ENCODE data around the gene RASA3.
"Not testable (repeated sequence)": the region's sequence is repeated elsewhere in the genome, so short reads cannot be mapped to it uniquely, and the experiment has no call there.

RASA3 gene

GRCh38 chr13:114115191-114115671 is 17.2 kb downstream of the RASA3 start:
- H3K4me3 Mint-ChIP-seq = no peak overlapping the region
- H3K36me3 Mint-ChIP-seq (ENCODE audit: low read depth) = no peaks in the 10 kb centered on the region
- no peak for TF ChIP-seq CTCF (IDR thresholded peaks at IDR 0.05)
- H3K4me1 Mint-ChIP-seq = peaks cover 64% of the 10 kb centered on the region
- DNase-seq = no peak
- H3K9me3 Mint-ChIP-seq = no peaks in the 10 kb centered on the region
- H3K27ac Mint-ChIP-seq = peak overlapping the region; percentile 48
- H3K27me3 Mint-ChIP-seq (ENCODE audit: low read depth, poor library complexity) = peaks cover 3% of the 10 kb centered on the region

GRCh38 chr13:114114666-114115065 is 17.8 kb downstream of the RASA3 start:
- H3K36me3 Mint-ChIP-seq (ENCODE audit: low read depth); DNase-seq; H3K27ac Mint-ChIP-seq; H3K4me3 Mint-ChIP-seq; H3K9me3 Mint-ChIP-seq; H3K27me3 Mint-ChIP-seq (ENCODE audit: low read depth, poor library complexity): not testable (repeated sequence)
- peaks cover 70% of the 10 kb centered on the region for H3K4me1 Mint-ChIP-seq

DNA sequence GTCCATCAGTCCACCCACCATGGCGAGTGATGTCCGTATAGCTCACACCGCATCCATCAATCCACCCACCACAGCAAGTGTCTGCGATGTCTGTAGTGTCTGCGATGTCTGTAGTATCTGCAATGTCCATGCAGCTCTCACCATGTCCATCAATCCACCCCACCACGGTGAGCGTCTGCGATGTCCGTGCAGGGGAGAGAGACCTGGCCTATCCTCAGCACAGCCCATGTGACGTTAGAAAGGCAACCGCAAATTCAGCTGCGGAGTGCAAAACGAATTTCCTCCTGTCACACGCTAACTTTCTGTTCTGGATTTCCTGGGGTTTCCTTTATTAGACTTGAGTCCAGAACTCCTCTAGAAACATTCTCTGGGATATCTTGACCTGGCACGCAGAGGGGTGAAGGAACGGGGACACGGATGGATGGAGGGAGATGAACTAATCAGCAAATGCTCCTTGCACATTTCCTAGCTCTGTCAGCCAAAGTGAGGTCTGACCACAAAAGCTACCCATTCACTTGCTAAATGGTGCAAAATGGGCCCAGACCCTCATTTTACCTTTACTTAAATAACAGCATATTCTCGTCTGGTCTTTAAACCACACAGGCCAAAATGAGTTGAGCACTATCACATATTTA is 18.3 kb downstream of the RASA3 start:
- Mint-ChIP-seq H3K27me3 (ENCODE audit: low read depth, poor library complexity) (peaks cover 7% of the 10 kb centered on the region), H3K9me3 (no peaks in the 10 kb centered on the region), H3K27ac (no peak overlapping the region), H3K4me1 (peaks cover 72% of the 10 kb centered on the region), H3K36me3 (ENCODE audit: low read depth) (no peaks in the 10 kb centered on the region), H3K4me3 (no peak overlapping the region)
- DNase-seq = no peak
- TF ChIP-seq CTCF (IDR thresholded peaks at IDR 0.05) = no peak

- DNase-seq; H3K27me3 Mint-ChIP-seq (ENCODE audit: low read depth, poor library complexity); H3K4me3 Mint-ChIP-seq; H3K27ac Mint-ChIP-seq; H3K9me3 Mint-ChIP-seq; H3K36me3 Mint-ChIP-seq (ENCODE audit: low read depth): not testable (repeated sequence)
- H3K4me1 Mint-ChIP-seq = peaks cover 70% of the 10 kb centered on the region
Measured at GRCh38 chr13:114113395-114113794, 19.0 kb downstream of the RASA3 start.

- H3K4me1 Mint-ChIP-seq = peaks cover 71% of the 10 kb centered on the region
- TF ChIP-seq CTCF (IDR thresholded peaks at IDR 0.05) = no peak
- peaks cover 10% of the 10 kb centered on the region for H3K27me3 Mint-ChIP-seq (ENCODE audit: low read depth, poor library complexity)
- no peak overlapping the region for H3K4me3 Mint-ChIP-seq
- no peak overlapping the region for H3K27ac Mint-ChIP-seq
- H3K9me3 Mint-ChIP-seq = no peaks in the 10 kb centered on the region
- no peaks in the 10 kb centered on the region for H3K36me3 Mint-ChIP-seq (ENCODE audit: low read depth)
- no peak for DNase-seq
Measured at GRCh38 chr13:114112826-114113322, 19.5 kb downstream of the RASA3 start.

DNA sequence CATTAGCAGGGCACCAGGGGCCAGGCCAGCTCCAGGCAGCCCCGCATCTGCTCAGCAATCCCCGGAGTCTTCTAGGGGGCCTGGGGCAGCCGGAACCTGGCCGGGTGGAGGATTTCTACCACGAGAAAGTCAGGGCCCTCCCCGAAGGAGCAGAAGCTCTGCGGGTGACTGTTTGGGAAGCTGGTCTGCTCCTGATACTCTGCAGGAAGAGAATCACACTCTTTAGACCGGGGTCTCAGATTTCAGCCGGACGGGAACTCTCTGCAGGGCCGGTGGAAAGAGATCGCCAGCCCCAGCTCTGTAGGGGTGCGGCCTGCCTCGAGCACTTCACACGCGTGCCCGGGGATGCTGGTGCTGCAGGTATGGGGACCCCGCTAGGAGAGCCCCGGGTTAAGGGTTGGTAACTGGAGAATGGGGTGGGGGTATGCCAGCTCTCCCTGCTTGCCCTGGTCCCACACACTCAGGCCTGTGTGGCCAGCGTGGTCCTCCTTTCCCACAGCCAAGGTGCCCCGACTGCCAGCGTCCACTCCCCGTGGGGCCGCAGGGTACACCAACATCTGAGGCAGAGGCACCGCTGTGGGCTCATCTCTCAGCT is 20.1 kb downstream of the RASA3 start:
- Mint-ChIP-seq H3K27ac (no peak overlapping the region), H3K4me3 (peak overlapping the region; percentile 38), H3K36me3 (ENCODE audit: low read depth) (no peaks in the 10 kb centered on the region), H3K27me3 (ENCODE audit: low read depth, poor library complexity) (peaks cover 10% of the 10 kb centered on the region), H3K9me3 (no peaks in the 10 kb centered on the region), H3K4me1 (peaks cover 74% of the 10 kb centered on the region)
- TF ChIP-seq CTCF (IDR thresholded peaks at IDR 0.05) = no peak
- no peak for DNase-seq

- peak overlapping the region; percentile 66 for H3K27ac Mint-ChIP-seq
- no peaks in the 10 kb centered on the region for H3K36me3 Mint-ChIP-seq (ENCODE audit: low read depth)
- H3K4me3 Mint-ChIP-seq = no peak overlapping the region
- H3K9me3 Mint-ChIP-seq = no peaks in the 10 kb centered on the region
- peaks cover 82% of the 10 kb centered on the region for H3K4me1 Mint-ChIP-seq
- no peak for TF ChIP-seq CTCF (IDR thresholded peaks at IDR 0.05)
- peaks cover 16% of the 10 kb centered on the region for H3K27me3 Mint-ChIP-seq (ENCODE audit: low read depth, poor library complexity)
- no peak for DNase-seq
Measured at GRCh38 chr13:114111577-114111976, 20.8 kb downstream of the RASA3 start.

DNA sequence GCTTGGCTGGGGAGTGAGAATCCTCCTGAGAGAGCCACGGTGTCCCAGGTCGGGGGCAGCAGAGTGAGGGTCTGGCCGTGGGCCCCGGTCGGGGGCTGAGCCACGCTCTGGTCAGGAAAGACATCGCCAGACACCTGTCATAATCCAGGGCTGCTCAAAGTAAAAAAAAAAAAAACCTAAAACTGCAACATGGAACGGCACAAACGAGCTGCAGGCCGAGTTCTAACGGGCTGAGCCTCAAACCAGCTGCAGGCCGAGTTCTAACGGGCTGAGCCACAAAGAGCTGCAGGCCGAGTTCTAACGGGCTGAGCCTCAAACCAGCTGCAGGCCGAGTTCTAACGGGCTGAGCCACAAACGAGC is 21.6 kb downstream of the RASA3 start:
- Mint-ChIP-seq H3K27me3 (ENCODE audit: low read depth, poor library complexity) (peaks cover 16% of the 10 kb centered on the region), H3K4me1 (peaks cover 80% of the 10 kb centered on the region)
- not testable (repeated sequence) for H3K27ac Mint-ChIP-seq; DNase-seq; H3K4me3 Mint-ChIP-seq; H3K9me3 Mint-ChIP-seq; H3K36me3 Mint-ChIP-seq (ENCODE audit: low read depth)
